Measurements from ENCODE around the gene CACNB2. TPM values are rescaled to one million over a fixed set of nuclear protein-coding genes. Genes with fewer than 3 reads are reported as not detected.

Gene CACNB2
- total RNA-seq, 1 experiment from 2014 or later: 0.07 TPM

DNA sequence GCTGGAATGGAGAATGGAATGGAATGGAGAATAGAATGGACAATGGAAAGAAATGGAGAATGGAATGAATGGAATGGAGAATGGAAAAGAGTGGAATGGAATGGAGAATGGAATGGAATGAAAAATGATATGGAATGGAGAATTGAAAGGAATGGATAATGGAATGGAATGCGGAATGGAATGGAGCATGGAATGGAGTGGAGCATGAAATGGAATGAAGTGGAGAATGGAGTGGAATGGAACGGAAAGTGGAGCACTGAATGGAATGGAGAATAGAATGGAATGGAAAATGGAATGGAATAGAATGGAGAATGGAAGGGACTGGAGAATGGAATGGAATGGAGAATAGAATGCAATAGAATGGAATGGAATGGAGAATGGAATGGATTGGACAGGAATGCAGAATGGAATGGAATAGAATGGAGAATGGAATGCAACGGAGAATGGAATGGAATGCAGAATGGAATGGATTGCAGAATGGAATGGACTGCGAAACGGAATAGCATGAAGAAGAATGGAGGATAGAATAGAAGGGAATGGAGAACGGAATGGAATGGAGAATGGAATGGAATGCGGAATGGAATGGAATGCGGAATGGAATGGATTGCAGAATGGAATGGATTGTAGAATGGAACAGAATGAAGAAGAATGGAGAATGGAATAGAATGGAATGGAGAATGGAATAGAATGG is 421.8 kb downstream of the CACNB2 start:
- TF ChIP-seq EZH2phosphoT487 (IDR thresholded peaks at IDR 0.05; ENCODE audit: borderline replicate concordance, low read length): no peak
- TF ChIP-seq EZH2 (IDR thresholded peaks at IDR 0.05; ENCODE audit: low read length, unreplicated experiment): no peak
- TF ChIP-seq, protein P1, sequence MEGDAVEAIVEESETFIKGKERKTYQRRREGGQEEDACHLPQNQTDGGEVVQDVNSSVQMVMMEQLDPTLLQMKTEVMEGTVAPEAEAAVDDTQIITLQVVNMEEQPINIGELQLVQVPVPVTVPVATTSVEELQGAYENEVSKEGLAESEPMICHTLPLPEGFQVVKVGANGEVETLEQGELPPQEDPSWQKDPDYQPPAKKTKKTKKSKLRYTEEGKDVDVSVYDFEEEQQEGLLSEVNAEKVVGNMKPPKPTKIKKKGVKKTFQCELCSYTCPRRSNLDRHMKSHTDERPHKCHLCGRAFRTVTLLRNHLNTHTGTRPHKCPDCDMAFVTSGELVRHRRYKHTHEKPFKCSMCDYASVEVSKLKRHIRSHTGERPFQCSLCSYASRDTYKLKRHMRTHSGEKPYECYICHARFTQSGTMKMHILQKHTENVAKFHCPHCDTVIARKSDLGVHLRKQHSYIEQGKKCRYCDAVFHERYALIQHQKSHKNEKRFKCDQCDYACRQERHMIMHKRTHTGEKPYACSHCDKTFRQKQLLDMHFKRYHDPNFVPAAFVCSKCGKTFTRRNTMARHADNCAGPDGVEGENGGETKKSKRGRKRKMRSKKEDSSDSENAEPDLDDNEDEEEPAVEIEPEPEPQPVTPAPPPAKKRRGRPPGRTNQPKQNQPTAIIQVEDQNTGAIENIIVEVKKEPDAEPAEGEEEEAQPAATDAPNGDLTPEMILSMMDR (conservative IDR thresholded peaks at IDR 0.05; ENCODE audit: low read depth, low read length): no peak
- no peaks in the 10 kb centered on the region for H3K4me1 ChIP-seq (ENCODE audit: insufficient read depth, low read length)
- no peaks in the 10 kb centered on the region for H3K27me3 ChIP-seq (ENCODE audit: low read length)
- 0 out of 2 replicates have a peak, but pooled peaks cover 2% of the 10 kb centered on the region for H3K36me3 ChIP-seq (ENCODE audit: low read depth, low read length)
- intact Hi-C loops (cut with micrococcal nuclease): no loop called here
- no peaks in the 10 kb centered on the region for H3K9me2 ChIP-seq (replicated peaks; ENCODE audit: low read length)
- H2AFZ ChIP-seq (ENCODE audit: low read length): no peak overlapping the region
- H3K4me3 ChIP-seq (ENCODE audit: low read length): no peak overlapping the region
- ChIA-PET POLR2A (ENCODE audit: unreplicated experiment) (no interaction called here), CTCF (no interaction called here)
- H3K79me2 ChIP-seq (ENCODE audit: low read length): no peaks in the 10 kb centered on the region
- ATAC-seq: no peak
- no peak overlapping the region for H3K27ac ChIP-seq (ENCODE audit: low read length)
- no peak for DNase-seq
- H3F3A ChIP-seq (ENCODE audit: low read length, unreplicated experiment): no peaks in the 10 kb centered on the region
- H4K20me1 ChIP-seq (ENCODE audit: low read length): no peaks in the 10 kb centered on the region
- H3K9me3 ChIP-seq (ENCODE audit: low read length): no peaks in the 10 kb centered on the region
- H3K4me2 ChIP-seq (ENCODE audit: low read length): no peak overlapping the region
- no peak overlapping the region for H3K9ac ChIP-seq (ENCODE audit: low read length)
- no TSS peak for BruUV-seq (replicated peaks)

- no peak overlapping the region for H3K4me3 ChIP-seq (ENCODE audit: low read length)
- H3K9me3 ChIP-seq (ENCODE audit: low read length): no peaks in the 10 kb centered on the region
- 0 out of 2 replicates have a peak, but pooled peaks cover 2% of the 10 kb centered on the region for H3K36me3 ChIP-seq (ENCODE audit: low read depth, low read length)
- ChIA-PET CTCF (no interaction called here), POLR2A (ENCODE audit: unreplicated experiment) (no interaction called here)
- no peaks in the 10 kb centered on the region for H4K20me1 ChIP-seq (ENCODE audit: low read length)
- no peak overlapping the region for H3K27ac ChIP-seq (ENCODE audit: low read length)
- intact Hi-C loops (cut with micrococcal nuclease): no loop called here
- no peak overlapping the region for H2AFZ ChIP-seq (ENCODE audit: low read length)
- ATAC-seq: no peak
- H3K4me1 ChIP-seq (ENCODE audit: insufficient read depth, low read length): no peaks in the 10 kb centered on the region
- H3K9ac ChIP-seq (ENCODE audit: low read length): no peak overlapping the region
- H3K27me3 ChIP-seq (ENCODE audit: low read length): no peaks in the 10 kb centered on the region
- DNase-seq: no peak
- H3K4me2 ChIP-seq (ENCODE audit: low read length): no peak overlapping the region
- no peaks in the 10 kb centered on the region for H3K9me2 ChIP-seq (replicated peaks; ENCODE audit: low read length)
- H3F3A ChIP-seq (ENCODE audit: low read length, unreplicated experiment): no peaks in the 10 kb centered on the region
- TF ChIP-seq, protein P1 (conservative IDR thresholded peaks at IDR 0.05; ENCODE audit: low read depth, low read length): no peak
- TF ChIP-seq EZH2 (IDR thresholded peaks at IDR 0.05; ENCODE audit: low read length, unreplicated experiment): no peak
- TF ChIP-seq EZH2phosphoT487 (IDR thresholded peaks at IDR 0.05; ENCODE audit: borderline replicate concordance, low read length): no peak
- no peaks in the 10 kb centered on the region for H3K79me2 ChIP-seq (ENCODE audit: low read length)
- no TSS peak for BruUV-seq (replicated peaks)
Observed at GRCh38 chr10:18563003-18563726, 422.9 kb downstream of the CACNB2 start.

- H3K27ac ChIP-seq (ENCODE audit: low read length): no peak overlapping the region
- DNase-seq: no peak
- BruUV-seq (replicated peaks): no TSS peak
- H2AFZ ChIP-seq (ENCODE audit: low read length): no peak overlapping the region
- no peaks in the 10 kb centered on the region for H3K27me3 ChIP-seq (ENCODE audit: low read length)
- no peak overlapping the region for H3K4me3 ChIP-seq (ENCODE audit: low read length)
- no peak overlapping the region for H3K9ac ChIP-seq (ENCODE audit: low read length)
- intact Hi-C loops (cut with micrococcal nuclease): no loop called here
- no peaks in the 10 kb centered on the region for H3K9me3 ChIP-seq (ENCODE audit: low read length)
- H3F3A ChIP-seq (ENCODE audit: low read length, unreplicated experiment): no peaks in the 10 kb centered on the region
- H3K36me3 ChIP-seq (ENCODE audit: low read depth, low read length): no peaks in the 10 kb centered on the region
- no peaks in the 10 kb centered on the region for H3K79me2 ChIP-seq (ENCODE audit: low read length)
- no peaks in the 10 kb centered on the region for H4K20me1 ChIP-seq (ENCODE audit: low read length)
- H3K4me1 ChIP-seq (ENCODE audit: insufficient read depth, low read length): no peaks in the 10 kb centered on the region
- no peak for ATAC-seq
- TF ChIP-seq EZH2 (IDR thresholded peaks at IDR 0.05; ENCODE audit: low read length, unreplicated experiment) (no peak), EZH2phosphoT487 (IDR thresholded peaks at IDR 0.05; ENCODE audit: borderline replicate concordance, low read length) (no peak)
- TF ChIP-seq, protein P1 (conservative IDR thresholded peaks at IDR 0.05; ENCODE audit: low read depth, low read length): no peak
- H3K4me2 ChIP-seq (ENCODE audit: low read length): no peak overlapping the region
- POLR2A ChIA-PET (ENCODE audit: unreplicated experiment): no interaction called here
- CTCF ChIA-PET: no interaction called here
- H3K9me2 ChIP-seq (replicated peaks; ENCODE audit: low read length): no peaks in the 10 kb centered on the region
Observed at GRCh38 chr10:18565006-18565405, 424.8 kb downstream of the CACNB2 start.
